Muscle of back (tissue), 13 donors: ENCODE measurements around the gene DNAH10. TPM values are rescaled to one million over a fixed set of nuclear protein-coding genes. Genes with fewer than 3 reads are reported as not detected.

Experiments
- DNase-seq, 3 donors: peaks; one replicate each; pipeline versions ENCODE4 v3.0.0 to v3.0.0-alpha.2; 2013
- long read RNA-seq, 9 donors: transcript quantifications; one replicate each; lab custom pipeline, GENCODE V29; 2026
- polyA plus RNA-seq, 10 donors: library from polyadenylated mRNA; unstranded; fragments of 120-200 nt; gene quantifications; one replicate each; pipeline ENCODE4 v1.2.1, GENCODE V29; 2013; ENCODE audit not compliant: insufficient read length in 10 of 10

The DNAH10 gene
- 1 to 10 TPM in 9 of 10 donors, under 1 TPM in 1; 0.76 to 8.6 (median 1.3) TPM for polyA plus RNA-seq
- long read RNA-seq, donor 1, result 0 reads
- long read RNA-seq, donor 2, result 0 reads
- long read RNA-seq, donor 3, result 0 reads
- long read RNA-seq, donor 4, result 0 reads
- long read RNA-seq, donor 5, result 0 reads
- long read RNA-seq, donor 6, result 0 reads
- long read RNA-seq, donor 7, result 0 reads
- long read RNA-seq, donor 8, result 0 reads
- long read RNA-seq, donor 9, result 0 reads

GRCh38 chr12:123761841-123762714 lies at the start of gene DNAH10:
DNAH10 (plus strand) TSS chr12:123762301; CDS start chr12:123762337, 36 bp downstream.
- DNase-seq, result peak; percentile 5 to 67 (median 28)

- DNase-seq, result no peak
Measured at GRCh38 chr12:123712780-123713319, 49.3 kb upstream of the DNAH10 start.

DNA sequence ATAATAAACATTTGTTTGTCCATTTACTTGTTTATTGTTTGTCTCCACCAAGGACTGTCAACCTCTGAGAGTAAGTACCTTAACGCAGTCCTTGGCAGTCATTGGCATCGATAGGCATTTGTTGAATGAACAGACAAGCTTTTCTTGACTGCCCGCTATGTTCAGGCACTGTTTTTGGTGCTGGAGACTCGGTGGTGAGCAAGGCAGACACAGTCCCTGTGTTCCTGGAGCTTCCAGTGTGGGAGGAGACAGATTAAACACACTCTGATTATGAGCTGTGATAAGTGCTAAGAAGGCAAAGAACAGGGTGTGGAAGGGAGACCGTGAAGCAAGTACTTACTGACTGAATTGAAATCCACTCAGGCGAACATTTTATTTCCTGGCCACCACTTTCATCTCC lies 48.7 kb upstream of the DNAH10 start:
- DNase-seq, result no peak

DNA sequence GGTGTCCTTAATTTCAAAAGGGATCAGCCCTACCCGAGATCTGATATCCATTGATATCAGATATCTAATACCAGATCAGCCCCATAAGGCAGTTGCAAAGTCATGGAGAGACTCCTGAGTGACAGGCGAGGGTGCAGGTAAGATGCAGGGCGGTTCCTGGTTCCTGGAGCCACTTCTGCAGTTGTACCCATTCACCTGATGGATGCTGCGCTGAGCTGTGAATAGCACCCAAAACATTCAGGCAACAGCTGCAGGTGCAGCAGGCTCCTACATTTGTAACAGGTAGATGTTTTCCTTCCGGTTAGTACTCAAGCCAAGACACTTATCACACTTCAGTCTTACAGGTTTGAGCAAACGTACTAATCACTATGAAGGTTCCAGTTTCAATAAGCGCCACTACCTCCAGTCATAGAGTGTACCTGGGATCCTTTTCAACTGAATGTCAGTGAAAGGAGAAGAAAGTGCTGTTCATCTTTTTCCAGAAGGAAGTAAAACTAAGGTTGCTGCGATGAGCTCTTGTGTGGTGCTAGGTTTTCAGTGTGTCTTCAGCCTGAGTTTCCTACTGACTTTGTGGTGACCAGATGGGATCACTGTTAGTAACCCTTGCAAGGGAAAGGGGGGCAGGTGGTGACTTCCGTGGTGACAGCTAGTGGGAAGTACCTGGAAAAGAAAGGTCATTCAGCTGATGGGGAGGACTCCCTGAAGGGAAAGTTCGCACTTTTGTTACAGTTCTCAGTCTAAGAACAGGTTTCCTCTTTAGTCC lies 48.1 kb upstream of the DNAH10 start:
- DNase-seq, result no peak

DNA sequence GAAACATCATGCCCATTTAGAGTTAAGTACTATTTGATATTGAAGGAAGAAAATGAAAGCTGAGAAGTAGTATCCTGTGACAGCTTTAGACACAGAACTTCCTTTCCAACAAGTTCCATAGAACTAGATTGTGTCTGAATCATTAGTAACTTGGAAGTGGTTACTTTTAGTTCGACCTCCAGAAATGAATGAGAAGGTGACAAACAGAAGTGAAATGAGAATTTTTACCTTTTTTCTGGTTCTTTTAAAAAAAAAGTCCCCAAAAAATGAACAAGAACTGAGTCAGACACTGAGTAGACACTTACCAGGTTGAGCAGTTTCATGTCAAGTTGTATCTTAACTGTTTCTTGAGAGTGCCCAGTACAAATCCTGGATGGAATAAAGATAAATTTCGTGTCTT lies 46.9 kb upstream of the DNAH10 start:
- DNase-seq, result no peak

DNA sequence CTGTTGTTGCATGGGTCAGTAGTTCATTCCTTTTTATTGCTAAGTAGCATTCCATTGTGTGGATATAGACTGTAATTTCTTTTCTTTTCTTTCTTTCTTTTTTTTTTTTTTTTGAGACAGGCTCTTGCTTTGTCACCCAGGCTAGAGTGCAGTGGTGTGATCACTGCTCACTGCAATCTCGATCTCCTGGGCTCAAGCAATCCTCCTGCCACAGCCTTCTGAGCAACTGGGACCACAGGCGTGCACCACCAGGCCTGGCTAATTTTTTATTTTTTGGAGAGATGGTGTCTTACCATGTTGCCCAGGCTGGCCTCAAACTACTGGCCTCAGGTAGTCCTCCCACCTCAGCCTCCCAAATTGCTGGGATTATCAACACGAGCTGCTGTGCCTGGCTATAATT lies 44.8 kb upstream of the DNAH10 start:
- no peak for DNase-seq

- DNase-seq, result no peak
Measured at GRCh38 chr12:123720141-123720814, 41.8 kb upstream of the DNAH10 start.

DNA sequence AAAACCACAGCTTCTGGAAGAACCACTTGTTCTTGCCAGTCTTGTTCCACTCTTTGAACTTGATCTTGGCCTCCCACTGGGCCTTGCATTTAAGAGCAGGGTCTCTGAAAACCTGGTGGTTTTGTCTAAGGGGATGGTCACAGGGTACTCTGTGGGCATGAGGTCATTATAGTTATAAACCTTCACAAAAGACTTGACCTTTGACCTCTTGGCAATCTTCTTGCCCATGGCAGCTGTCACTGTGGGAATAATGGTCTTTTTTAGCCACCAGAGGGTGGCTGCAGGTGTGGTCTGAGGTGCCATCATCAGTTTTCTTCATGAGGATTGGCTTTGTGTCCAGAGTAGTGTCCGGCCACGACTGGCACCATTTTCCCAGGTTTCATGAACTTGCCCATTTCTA lies 40.9 kb upstream of the DNAH10 start:
- DNase-seq, result no peak

GRCh38 chr12:123723011-123723410 lies 39.1 kb upstream of the DNAH10 start:
- DNase-seq, result no peak

- no peak for DNase-seq
Measured at GRCh38 chr12:123723765-123724164, 38.3 kb upstream of the DNAH10 start.

DNA sequence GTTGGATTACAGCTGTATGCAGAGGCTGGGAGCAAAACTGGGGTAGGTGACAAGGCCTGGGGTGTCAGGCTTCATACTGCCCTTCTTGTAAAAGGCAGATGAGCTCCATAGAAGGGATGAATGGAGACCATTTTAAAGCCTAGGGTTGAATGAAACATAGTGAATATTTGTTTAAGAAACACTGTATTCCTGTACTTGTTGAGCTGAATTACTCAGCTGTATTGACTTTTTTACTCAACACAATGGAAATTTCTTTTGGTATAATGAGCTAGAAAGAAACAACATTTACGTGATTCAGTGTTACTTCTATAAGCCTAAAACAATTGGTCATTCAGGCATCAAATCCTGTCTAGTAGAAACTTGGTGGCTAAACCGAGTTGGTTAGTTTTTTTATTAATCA lies 35.9 kb upstream of the DNAH10 start:
- no peak for DNase-seq

DNA sequence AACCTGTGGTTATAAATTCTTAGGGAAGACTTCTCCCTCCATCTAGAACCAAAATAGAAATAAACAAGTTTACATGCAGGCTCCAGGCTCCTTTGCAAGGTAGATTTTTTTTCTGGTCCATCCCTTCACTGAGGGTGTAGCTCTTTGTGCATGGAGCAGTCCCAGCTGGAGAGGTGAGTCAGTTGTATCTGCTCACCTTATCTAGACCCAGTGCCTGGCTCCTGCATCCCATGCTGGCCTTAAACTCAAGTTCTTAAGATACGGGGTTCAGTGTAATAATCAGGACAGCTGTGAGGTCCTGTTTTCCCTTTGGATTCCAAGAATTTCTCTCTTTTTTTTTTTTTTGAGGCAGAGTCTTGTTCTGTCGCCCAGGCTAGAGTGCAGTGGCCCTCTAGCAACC lies 35.1 kb upstream of the DNAH10 start:
- no peak for DNase-seq

- DNase-seq, result no peak
Measured at GRCh38 chr12:123727878-123728277, 34.2 kb upstream of the DNAH10 start.

DNA sequence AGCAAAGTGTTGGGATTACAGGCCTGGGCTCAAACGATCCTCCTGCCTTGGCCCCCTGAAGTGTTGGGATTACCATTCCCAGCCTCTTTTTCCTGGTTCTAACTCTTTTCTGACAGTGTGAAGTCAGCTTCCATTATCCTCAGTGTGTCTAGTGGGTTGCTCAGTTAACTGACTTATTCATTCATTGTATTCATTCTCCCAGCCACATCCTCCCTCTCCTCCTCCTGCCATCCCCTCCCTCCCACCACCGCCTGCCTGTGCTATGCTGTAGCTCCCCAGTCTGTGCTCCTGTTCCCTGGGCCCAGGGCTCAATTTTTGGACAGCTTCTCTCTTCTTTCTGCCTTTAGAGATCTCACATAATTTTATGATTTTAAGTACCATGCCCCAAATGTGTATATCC lies 30.5 kb upstream of the DNAH10 start:
- no peak for DNase-seq

DNA sequence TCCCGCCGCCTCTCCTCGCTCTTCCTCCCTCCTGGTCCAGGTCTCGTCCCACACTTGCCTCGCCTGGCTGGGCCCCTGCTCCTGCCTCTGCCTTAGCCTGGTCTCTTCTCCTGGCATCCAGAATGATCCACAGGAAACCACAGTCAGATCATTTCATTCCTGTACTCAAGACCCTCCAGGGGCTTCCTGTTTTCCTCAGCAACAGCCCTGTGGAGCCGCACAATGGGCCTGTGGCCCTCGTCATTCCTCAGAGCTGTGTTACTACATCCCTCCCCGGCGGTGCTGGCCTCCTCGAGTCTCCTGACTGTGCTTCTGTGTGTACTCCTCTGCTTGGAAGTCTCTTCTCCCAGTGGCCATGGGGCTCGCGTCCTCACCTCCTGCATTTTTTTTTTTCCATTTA lies 29.9 kb upstream of the DNAH10 start:
- DNase-seq, result no peak

DNA sequence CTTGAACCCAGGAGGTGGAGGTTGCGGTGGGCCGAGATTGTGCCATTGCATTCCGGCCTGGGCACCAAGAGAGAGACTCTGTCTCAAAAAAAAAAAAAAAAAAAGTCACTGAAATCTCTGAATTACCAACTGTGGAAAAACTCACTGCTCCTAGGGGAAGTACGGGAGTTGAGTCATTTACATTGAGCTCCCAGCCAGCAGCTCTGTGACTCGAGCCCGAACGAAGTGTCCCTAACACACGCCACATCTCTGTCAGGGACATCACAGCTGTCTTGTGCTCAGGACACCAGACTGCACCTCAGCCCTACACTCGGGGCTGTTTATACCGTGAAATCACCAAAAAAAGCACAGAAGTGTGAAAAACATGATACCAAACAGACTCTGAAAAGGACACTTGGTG lies 28.9 kb upstream of the DNAH10 start:
- no peak for DNase-seq

GRCh38 chr12:123734268-123734667 lies 27.8 kb upstream of the DNAH10 start:
- no peak for DNase-seq

- DNase-seq, result no peak
Measured at GRCh38 chr12:123741937-123742572, 20.0 kb upstream of the DNAH10 start.

DNA sequence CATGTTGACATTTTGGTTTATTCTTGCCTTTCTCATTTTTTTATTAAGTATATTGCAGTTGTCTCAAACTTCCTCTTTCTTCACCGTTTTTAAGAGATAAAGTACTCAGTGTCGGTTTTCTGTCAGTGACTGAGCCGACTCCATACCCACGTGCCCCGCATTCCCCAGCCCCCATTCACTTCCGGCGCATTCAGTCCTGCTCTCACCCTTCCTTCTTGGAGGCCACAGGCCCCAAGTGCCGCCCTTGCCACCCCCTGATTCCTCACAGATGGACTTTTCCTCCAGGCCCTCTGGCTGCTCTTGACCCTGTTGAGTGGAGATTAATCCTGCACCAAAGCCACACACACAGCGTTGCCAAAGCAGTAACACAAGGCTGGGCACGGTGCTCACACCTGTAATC lies 19.1 kb upstream of the DNAH10 start:
- no peak for DNase-seq

DNA sequence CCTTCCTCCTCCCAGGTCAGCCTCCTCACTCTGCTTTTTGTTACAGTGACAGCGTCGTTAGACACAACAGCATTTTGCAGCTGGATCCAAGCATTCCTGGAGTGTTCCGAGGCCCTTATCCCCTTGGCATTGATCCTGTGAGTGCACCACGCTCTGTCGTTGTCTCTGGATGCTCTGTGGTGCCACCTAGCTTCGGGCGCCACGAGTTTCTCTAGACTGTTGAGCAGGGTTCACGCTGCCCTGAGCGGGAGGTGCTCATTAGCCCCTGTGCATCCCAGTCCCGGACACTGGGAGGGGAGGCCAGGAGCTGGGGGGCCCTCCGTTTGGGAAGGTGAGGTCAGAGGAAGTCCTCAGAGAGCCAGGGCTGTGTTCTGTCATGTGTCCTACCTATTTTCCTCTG lies 17.3 kb upstream of the DNAH10 start:
- no peak for DNase-seq

DNA sequence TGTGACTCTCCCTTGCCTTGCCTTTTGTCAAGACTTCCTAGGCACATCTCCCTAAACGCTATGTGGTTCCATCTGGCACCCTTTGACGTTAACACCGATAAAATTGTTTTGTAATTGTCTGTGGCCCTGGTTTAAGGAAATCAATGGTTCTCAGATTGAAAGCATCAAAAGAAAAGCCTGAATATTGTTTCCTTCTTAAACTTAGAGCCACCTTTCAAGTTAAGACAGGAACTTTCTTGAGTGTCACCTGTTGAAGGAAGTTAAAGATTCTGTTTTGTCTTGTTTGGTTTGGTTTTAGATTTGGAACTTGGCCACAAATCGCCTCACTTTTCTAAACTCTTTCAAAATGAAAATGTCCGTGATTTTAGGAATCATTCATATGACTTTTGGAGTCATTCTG lies 14.8 kb upstream of the DNAH10 start:
- no peak for DNase-seq
